Thyroid gland (tissue), 4 donors: Measurements from ENCODE around the gene SLC2A13. TPM values are rescaled to one million over a fixed set of nuclear protein-coding genes. Genes with fewer than 3 reads are reported as not detected.

Source experiments
- DNase-seq, 2 donors: peaks; one replicate each; pipeline ENCODE4 v3.0.0-alpha.2; 2019
- H3K27ac ChIP-seq, 3 donors: fragments of 200-600 bp; sonication (generic); 1 replicate in 2 of 3; 2 replicates in 1 of 3; pipeline ENCODE4 v1.5.1; 2016 to 2019; ENCODE audit warnings: mild to moderate bottlenecking in 1 of 3, moderate library complexity in 1 of 3
- H3K27me3 ChIP-seq: fragments of 200-600 bp; sonication (generic); one replicate; pipeline ENCODE4 v1.5.1; 2019
- H3K36me3 ChIP-seq, 2 donors: fragments of 200-600 bp; sonication (generic); one replicate each; pipeline ENCODE4 v1.5.1; 2016 to 2019
- H3K4me1 ChIP-seq, 2 donors: fragments of 200-600 bp; sonication (generic); one replicate each; pipeline ENCODE4 v1.5.1; 2017 to 2019
- H3K4me3 ChIP-seq, 3 donors: fragments of 200-600 bp; sonication (generic); replicated peaks in 1 of 3; 1 replicate in 2 of 3; 2 replicates in 1 of 3; pipeline ENCODE4 v1.5.1; 2016; ENCODE audit warnings: mild to moderate bottlenecking in 1 of 3
- H3K9me3 ChIP-seq: fragments of 200-600 bp; sonication (generic); one replicate; pipeline ENCODE4 v1.5.1; 2017
- CTCF ChIP-seq, 6 experiments: fragments of 200-600 bp in 3 of 6; fragments of 450-650 bp in 3 of 6; sonication (generic) in 3 of 6; IDR thresholded peaks; one replicate each; pipeline ENCODE4 v1.5.1; 2016 to 2019; ENCODE audit warnings: antibody characterized with exemption in 6 of 6, mild to moderate bottlenecking in 2 of 6, inconsistent platforms in 1 of 6, moderate library complexity in 1 of 6
- POLR2A ChIP-seq, 2 donors: fragments of 450-650 bp; IDR thresholded peaks; one replicate each; pipeline ENCODE4 v1.6.1; 2017; ENCODE audit warnings: antibody characterized with exemption in 2 of 2, mild to moderate bottlenecking in 2 of 2, moderate library complexity in 1 of 2
- WGBS, 2 donors: methylation state at CpG; one replicate each; pipeline ENCODE4 v1.1.5; 2017; 5-methylcytosine and 5-hydroxymethylcytosine counted together
- intact Hi-C: fragments of 100-400 bp; cut with DNase I; formaldehyde crosslinking; loops from one replicate; pipeline ENCODE4 v1.15.1; 2023
- total RNA-seq, 4 donors: library from RNA; depleted of rRNA; stranded (reverse); fragments of >200 nt; gene quantifications; one replicate each; pipeline ENCODE4 v1.2.3, GENCODE V29; 2016

Gene SLC2A13
- total RNA-seq, 4 donors from 2014 or later: 9.8 to 21.3 (median 10.0) TPM

DNA sequence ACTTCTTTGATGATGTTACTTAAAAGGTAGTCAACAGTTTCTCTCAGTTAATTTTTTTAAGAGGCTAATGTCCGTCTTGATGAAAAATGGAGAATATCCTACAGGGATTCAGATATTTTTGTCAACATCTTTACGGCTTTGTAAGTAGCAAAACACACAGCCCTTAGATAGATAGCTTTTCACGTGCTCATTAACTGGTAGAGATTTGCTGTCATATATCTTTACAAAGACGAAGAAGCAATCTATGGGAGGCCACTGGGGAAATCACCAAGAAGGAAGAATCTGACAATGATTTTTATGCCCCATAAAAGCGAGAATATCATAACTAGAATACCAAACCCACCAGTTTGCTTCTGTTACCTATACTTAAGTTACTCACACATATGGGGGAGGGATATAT, 121.2 kb downstream of the SLC2A13 start:
- Histone ChIP-seq H3K27ac (no peak overlapping the region), H3K4me3 (no peak overlapping the region), H3K4me1 (no peaks in the 10 kb centered on the region), H3K36me3 (no peaks in the 10 kb centered on the region), H3K27me3 (no peaks in the 10 kb centered on the region), H3K9me3 (no peaks in the 10 kb centered on the region)
- no peak for TF ChIP-seq CTCF (IDR thresholded peaks at IDR 0.05)
- no peak for TF ChIP-seq POLR2A (IDR thresholded peaks at IDR 0.05)
- 85 to 92% methylated on average over 5 of the region's 5 CpGs for WGBS, 2 donors
- intact Hi-C loops: no loop called here
- no peak for DNase-seq

GRCh38 chr12:39975374-39975918, 130.4 kb downstream of the SLC2A13 start:
- WGBS, 2 donors: 89 to 94% methylated on average over 5 of the region's 5 CpGs
- DNase-seq: no peak
- intact Hi-C loops: no loop called here
- Histone ChIP-seq H3K9me3 (no peaks in the 10 kb centered on the region), H3K27me3 (no peaks in the 10 kb centered on the region), H3K4me1 (no peaks in the 10 kb centered on the region), H3K36me3 (no peaks in the 10 kb centered on the region), H3K27ac (no peak overlapping the region), H3K4me3 (no peak overlapping the region)
- no peak for TF ChIP-seq POLR2A (IDR thresholded peaks at IDR 0.05)
- TF ChIP-seq CTCF (IDR thresholded peaks at IDR 0.05): no peak

- intact Hi-C loops: no loop called here
- no peak for DNase-seq
- no peaks in the 10 kb centered on the region for H3K27me3 ChIP-seq
- H3K4me3 ChIP-seq: no peak overlapping the region
- no peaks in the 10 kb centered on the region for H3K36me3 ChIP-seq
- no peaks in the 10 kb centered on the region for H3K4me1 ChIP-seq
- H3K9me3 ChIP-seq: no peaks in the 10 kb centered on the region
- TF ChIP-seq CTCF (IDR thresholded peaks at IDR 0.05) (no peak), POLR2A (IDR thresholded peaks at IDR 0.05) (no peak)
- no peak overlapping the region for H3K27ac ChIP-seq
- 40 to 79% methylated on average over 1 of the region's 1 CpG for WGBS, 2 donors
Observed at GRCh38 chr12:39972119-39972518, 133.8 kb downstream of the SLC2A13 start.

GRCh38 chr12:39971348-39971747, 134.5 kb downstream of the SLC2A13 start:
- H3K27ac ChIP-seq: no peak overlapping the region
- H3K9me3 ChIP-seq: no peaks in the 10 kb centered on the region
- H3K36me3 ChIP-seq: no peaks in the 10 kb centered on the region
- 87 to 100% methylated on average over 1 of the region's 1 CpG for WGBS, 2 donors
- H3K4me3 ChIP-seq: no peak overlapping the region
- H3K27me3 ChIP-seq: no peaks in the 10 kb centered on the region
- no peak for DNase-seq
- no peaks in the 10 kb centered on the region for H3K4me1 ChIP-seq
- TF ChIP-seq POLR2A (IDR thresholded peaks at IDR 0.05) (no peak), CTCF (IDR thresholded peaks at IDR 0.05) (no peak)
- intact Hi-C loops: no loop called here

DNA sequence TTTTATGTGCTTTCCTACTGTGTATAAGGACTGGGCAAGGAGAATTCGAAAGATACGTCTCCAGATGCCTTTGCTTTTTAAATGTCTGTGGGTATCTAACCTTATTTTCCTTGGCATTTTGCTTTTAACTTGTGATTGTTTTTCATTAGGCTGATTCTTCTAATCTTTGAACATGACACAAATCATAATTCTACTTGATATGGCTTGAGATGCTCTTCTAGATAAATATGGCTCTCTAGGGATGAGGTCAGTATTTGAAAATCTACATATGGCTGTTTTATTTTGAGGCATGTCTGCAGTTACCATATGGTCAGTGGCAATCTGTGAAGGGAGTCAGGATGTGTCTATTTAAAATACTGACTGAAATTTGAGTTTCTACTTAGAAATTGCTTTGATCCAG, 139.2 kb downstream of the SLC2A13 start:
- no peak overlapping the region for H3K27ac ChIP-seq
- no peaks in the 10 kb centered on the region for H3K4me1 ChIP-seq
- H3K36me3 ChIP-seq: no peaks in the 10 kb centered on the region
- TF ChIP-seq POLR2A (IDR thresholded peaks at IDR 0.05): no peak
- no peak for TF ChIP-seq CTCF (IDR thresholded peaks at IDR 0.05)
- 75 to 87% methylated on average over 2 of the region's 2 CpGs for WGBS, 2 donors
- DNase-seq: no peak
- no peaks in the 10 kb centered on the region for H3K9me3 ChIP-seq
- intact Hi-C loops: no loop called here
- H3K27me3 ChIP-seq: no peaks in the 10 kb centered on the region
- H3K4me3 ChIP-seq: no peak overlapping the region
